Upper lobe of left lung (tissue), 6 donors: Measurements from ENCODE around the gene PLEKHA4. TPM values are rescaled to one million over a fixed set of nuclear protein-coding genes. Genes with fewer than 3 reads are reported as not detected.
"Not testable (repeated sequence)": the region's sequence is repeated elsewhere in the genome, so short reads cannot be mapped to it uniquely, and the experiment has no call there.

Source experiments
- ATAC-seq, 2 donors: fragments of 200-7000 bp; cut with Tn5 transposase; one replicate each; pipeline ENCODE4 v1.9.1; 2022; ENCODE audit warnings: mild to moderate bottlenecking in 2 of 2, moderate library complexity in 2 of 2; ENCODE audit not compliant: low FRiP score in 2 of 2
- DNase-seq, 2 donors: peaks; one replicate each; pipeline ENCODE4 v3.0.0-alpha.2; 2019 to 2020
- H3K27ac ChIP-seq, 4 donors: fragments of 200-600 bp; sonication (generic); one replicate each; pipeline ENCODE4 v1.5.1; 2016 to 2019
- H3K27me3 ChIP-seq, 4 donors: fragments of 200-600 bp; sonication (generic); one replicate each; pipeline ENCODE4 v1.5.1; 2017 to 2019
- H3K36me3 ChIP-seq, 4 donors: fragments of 200-600 bp; sonication (generic); one replicate each; pipeline ENCODE4 v1.5.1; 2016 to 2019
- H3K4me1 ChIP-seq, 4 donors: fragments of 200-600 bp; sonication (generic); one replicate each; pipeline ENCODE4 v1.5.1; 2018 to 2019
- H3K4me3 ChIP-seq, 4 donors: fragments of 200-600 bp; sonication (generic); one replicate each; pipeline ENCODE4 v1.5.1; 2017 to 2019; ENCODE audit warnings: mild to moderate bottlenecking in 2 of 4, moderate library complexity in 1 of 4
- H3K9me3 ChIP-seq, 4 donors: fragments of 200-600 bp; sonication (generic); one replicate each; pipeline ENCODE4 v1.5.1; 2018 to 2019
- CTCF ChIP-seq, 6 experiments: fragments of 450-650 bp in 4 of 6; fragments of 200-600 bp in 2 of 6; sonication (generic) in 2 of 6; IDR thresholded peaks; one replicate each; pipeline ENCODE4 v1.5.1; 2016 to 2019; ENCODE audit warnings: antibody characterized with exemption in 6 of 6
- EP300 ChIP-seq, 4 donors: sonication (generic); formaldehyde crosslinking; IDR thresholded peaks; one replicate each; pipeline ENCODE4 v1.5.1; 2017; ENCODE audit warnings: antibody characterized with exemption in 4 of 4, control low read depth in 2 of 4
- POLR2A ChIP-seq, 4 donors: fragments of 450-650 bp; IDR thresholded peaks; one replicate each; pipeline ENCODE4 v1.5.1; 2016 to 2017; ENCODE audit warnings: antibody characterized with exemption in 4 of 4, mild to moderate bottlenecking in 2 of 4
- POLR2AphosphoS5 ChIP-seq, 2 donors: sonication (generic); formaldehyde crosslinking; IDR thresholded peaks; one replicate each; pipeline ENCODE4 v1.5.1; 2017; ENCODE audit warnings: antibody characterized with exemption in 2 of 2
- WGBS, 2 donors: methylation state at CpG; one replicate each; pipeline ENCODE4 v1.1.5; 2017 to 2018; 5-methylcytosine and 5-hydroxymethylcytosine counted together
- total RNA-seq, 6 donors: library from RNA; depleted of rRNA in 4 of 6; stranded (reverse); fragments of >200 nt in 4 of 6; gene quantifications; one replicate each; pipeline versions ENCODE4 v1.1.0 to v1.2.1, GENCODE V29; 2016 to 2021
- donor health status: DM: no; HTN: no; CAD: no; lungs with moderate emphysema.
- donor health status: DM: no; HTN: yes; CAD: no; lungs with severe emphysema.

The PLEKHA4 gene
- total RNA-seq, 6 donors from 2014 or later, result 6.3 to 34.9 (median 21.2) TPM

DNA sequence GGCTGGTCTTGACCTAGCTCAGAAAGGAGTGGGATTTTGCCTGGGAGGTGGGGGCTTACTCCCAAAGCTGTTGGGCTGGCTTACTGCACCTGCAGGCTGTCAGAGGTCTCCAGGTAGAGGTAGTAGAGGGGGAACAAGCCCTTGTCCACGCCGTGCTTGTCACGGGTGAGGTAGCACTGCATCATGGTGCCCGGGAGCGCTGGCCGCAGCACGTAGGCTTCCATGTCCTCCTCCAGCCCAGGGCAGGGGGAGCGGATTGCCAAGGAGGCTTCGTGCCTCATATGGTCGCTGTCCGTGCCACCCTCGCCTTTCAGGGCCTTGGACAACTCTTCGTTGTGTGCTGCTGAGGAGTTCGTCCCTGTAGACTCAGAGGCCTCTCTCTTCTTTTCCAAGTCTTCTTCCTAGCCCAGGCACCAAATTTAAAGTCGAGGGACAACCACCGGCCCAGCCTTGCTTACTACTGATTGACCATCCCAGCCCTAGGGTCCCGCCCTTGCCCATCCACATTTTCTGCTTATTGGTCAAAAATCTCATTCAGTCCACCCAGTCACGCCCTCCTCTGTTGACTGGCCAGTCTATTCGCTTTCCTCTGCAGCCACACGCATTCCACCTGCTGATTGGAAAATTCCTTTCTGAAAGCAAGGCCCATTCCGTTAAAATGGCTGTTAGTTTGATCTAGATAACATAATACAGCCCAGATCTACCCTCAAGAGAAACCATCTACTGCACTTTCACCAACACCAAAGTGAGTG, 19.6 kb upstream of the PLEKHA4 start:
- Histone ChIP-seq H3K27me3 (no peaks in the 10 kb centered on the region), H3K4me1 (no peaks in the 10 kb centered on the region), H3K9me3 (no peaks in the 10 kb centered on the region), H3K27ac (no peak overlapping the region), H3K4me3 (no peak overlapping the region), H3K36me3 (no peaks in the 10 kb centered on the region)
- WGBS, 2 donors, result 91 to 96% methylated on average over 20 to 21 of the region's 21 CpGs
- DNase-seq (peak in 1 of 2 donors; percentile 55), ATAC-seq (no peak)
- no peak for TF ChIP-seq CTCF (IDR thresholded peaks at IDR 0.05)
- TF ChIP-seq EP300 (IDR thresholded peaks at IDR 0.05), result no peak
- TF ChIP-seq POLR2AphosphoS5 (IDR thresholded peaks at IDR 0.05), result no peak
- TF ChIP-seq POLR2A (IDR thresholded peaks at IDR 0.05), result no peak

DNA sequence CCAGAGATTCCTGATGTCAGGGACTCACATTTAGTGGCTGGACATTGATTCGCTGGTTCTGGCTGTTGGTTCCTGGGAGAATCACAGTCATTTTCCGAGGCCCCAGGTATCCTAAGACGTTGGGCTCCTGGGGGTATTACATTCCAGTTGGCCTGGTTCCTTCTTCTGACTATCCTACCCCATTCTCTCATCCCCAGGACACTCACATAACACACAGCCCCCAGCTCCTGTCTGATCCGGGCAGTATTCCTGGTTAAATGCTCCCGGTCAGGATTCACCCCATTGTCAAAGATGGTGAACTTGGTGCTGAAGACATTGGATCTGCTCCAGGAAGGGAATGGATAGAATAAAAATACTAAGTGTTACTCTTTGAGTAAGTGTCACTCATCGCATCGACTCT, 15.3 kb upstream of the PLEKHA4 start:
- TF ChIP-seq CTCF (IDR thresholded peaks at IDR 0.05) (no peak), EP300 (IDR thresholded peaks at IDR 0.05) (no peak), POLR2A (IDR thresholded peaks at IDR 0.05) (no peak), POLR2AphosphoS5 (IDR thresholded peaks at IDR 0.05) (no peak)
- Histone ChIP-seq H3K4me1 (peaks cover under 1 to 15% (median 13%) of the 10 kb centered on the region in 4 donors), H3K27ac (no peak overlapping the region), H3K9me3 (no peaks in the 10 kb centered on the region), H3K36me3 (no peaks in the 10 kb centered on the region), H3K27me3 (no peaks in the 10 kb centered on the region), H3K4me3 (no peak overlapping the region)
- DNase-seq, result no peak
- WGBS, 2 donors, result 97% methylated on average over 7 of the region's 7 CpGs
- no peak for ATAC-seq

- no peak for TF ChIP-seq POLR2AphosphoS5 (IDR thresholded peaks at IDR 0.05)
- TF ChIP-seq POLR2A (IDR thresholded peaks at IDR 0.05), result no peak
- no peak for TF ChIP-seq EP300 (IDR thresholded peaks at IDR 0.05)
- no peak for TF ChIP-seq CTCF (IDR thresholded peaks at IDR 0.05)
Observed at GRCh38 chr19:48881741-48882657, 13.6 kb upstream of the PLEKHA4 start.

DNA sequence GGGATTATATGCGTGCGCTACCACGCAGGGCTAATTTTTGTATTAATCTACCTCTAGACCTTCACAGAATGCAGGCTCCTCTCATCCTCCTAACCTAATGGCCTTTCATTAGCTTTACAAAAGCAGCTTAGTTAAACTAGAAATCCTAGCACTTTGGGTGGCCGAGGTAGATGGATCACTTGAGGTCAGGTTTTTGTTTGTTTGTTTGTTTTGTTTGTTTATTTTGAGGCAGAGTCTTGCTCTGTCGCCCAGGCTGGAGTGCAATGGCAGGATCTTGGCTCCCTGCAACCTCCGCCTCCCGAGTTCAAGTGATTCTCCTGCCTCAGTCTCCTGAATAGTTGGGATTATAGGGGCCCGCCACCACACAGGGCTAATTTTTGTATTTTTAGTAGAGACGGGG, 11.3 kb upstream of the PLEKHA4 start:
- not testable (repeated sequence) for DNase-seq, H3K9me3 ChIP-seq, H3K27me3 ChIP-seq, H3K4me3 ChIP-seq, ATAC-seq
- 88 to 92% methylated on average over 9 of the region's 9 CpGs for WGBS, 2 donors
- Histone ChIP-seq H3K27ac (peak overlapping the region in 3 of 4 donors; percentile 100), H3K4me1 (peaks cover 29 to 49% (median 43%) of the 10 kb centered on the region in 4 donors), H3K36me3 (peaks cover 9 to 38% (median 30%) of the 10 kb centered on the region in 4 donors)

More at GRCh38 chr19:48881741-48882657, 13.6 kb upstream of the PLEKHA4 start:
- H3K27me3 ChIP-seq, result no peaks in the 10 kb centered on the region
- DNase-seq (no peak), ATAC-seq (peak; percentile 58 to 71)
- 86 to 87% methylated on average over 28 to 30 of the region's 30 CpGs for WGBS, 2 donors
- peaks cover 10 to 28% (median 24%) of the 10 kb centered on the region in 4 donors for H3K4me1 ChIP-seq
- peaks cover 0 to 15% (median 11%) of the 10 kb centered on the region in 4 donors for H3K36me3 ChIP-seq
- H3K4me3 ChIP-seq, result no peak overlapping the region
- H3K27ac ChIP-seq, result peak overlapping the region in 2 of 4 donors; percentile 1 to 25
- no peaks in the 10 kb centered on the region for H3K9me3 ChIP-seq

- DNase-seq (no peak), ATAC-seq (no peak)
- H3K4me1 ChIP-seq, result peaks cover 34 to 49% (median 47%) of the 10 kb centered on the region in 4 donors
- peaks cover 9 to 44% (median 35%) of the 10 kb centered on the region in 4 donors for H3K36me3 ChIP-seq
- H3K4me3 ChIP-seq, result no peak overlapping the region
- WGBS, 2 donors, result 83 to 88% methylated on average over 13 of the region's 13 CpGs
- no peaks in the 10 kb centered on the region for H3K9me3 ChIP-seq
- no peak for TF ChIP-seq CTCF (IDR thresholded peaks at IDR 0.05)
- no peak for TF ChIP-seq POLR2A (IDR thresholded peaks at IDR 0.05)
- TF ChIP-seq EP300 (IDR thresholded peaks at IDR 0.05), result no peak
- no peak for TF ChIP-seq POLR2AphosphoS5 (IDR thresholded peaks at IDR 0.05)
- H3K27me3 ChIP-seq, result no peaks in the 10 kb centered on the region
- H3K27ac ChIP-seq, result peak overlapping the region in 3 of 4 donors; percentile 100
Observed at GRCh38 chr19:48879025-48879637, 10.7 kb upstream of the PLEKHA4 start.
